Body of pancreas (tissue), 4 donors: ENCODE data around the gene OR4K1.

Source experiments
- CTCF ChIP-seq, 7 experiments: fragments of 450-650 bp in 4 of 7; fragments of 200-600 bp in 3 of 7; sonication (generic) in 3 of 7; IDR thresholded peaks; one replicate each; pipeline ENCODE4 v1.5.1; 2016 to 2019; ENCODE audit warnings: antibody characterized with exemption in 7 of 7
- POLR2A ChIP-seq, 3 donors: fragments of 450-650 bp; IDR thresholded peaks; one replicate each; pipeline ENCODE4 v1.6.1; 2016; ENCODE audit warnings: antibody characterized with exemption in 3 of 3, mild to moderate bottlenecking in 2 of 3

GRCh38 chr14:19917955-19918518, 12.7 kb upstream of the OR4K1 start:
- TF ChIP-seq POLR2A (IDR thresholded peaks at IDR 0.05) (no peak), CTCF (IDR thresholded peaks at IDR 0.05) (no peak)
